Measurements from ENCODE around the gene PKHD1. TPM values are rescaled to one million over a fixed set of nuclear protein-coding genes. Genes with fewer than 3 reads are reported as not detected.

PKHD1 gene
- total RNA-seq, 4 donors from 2014 or later = 0.12 TPM; not detected in 3

DNA sequence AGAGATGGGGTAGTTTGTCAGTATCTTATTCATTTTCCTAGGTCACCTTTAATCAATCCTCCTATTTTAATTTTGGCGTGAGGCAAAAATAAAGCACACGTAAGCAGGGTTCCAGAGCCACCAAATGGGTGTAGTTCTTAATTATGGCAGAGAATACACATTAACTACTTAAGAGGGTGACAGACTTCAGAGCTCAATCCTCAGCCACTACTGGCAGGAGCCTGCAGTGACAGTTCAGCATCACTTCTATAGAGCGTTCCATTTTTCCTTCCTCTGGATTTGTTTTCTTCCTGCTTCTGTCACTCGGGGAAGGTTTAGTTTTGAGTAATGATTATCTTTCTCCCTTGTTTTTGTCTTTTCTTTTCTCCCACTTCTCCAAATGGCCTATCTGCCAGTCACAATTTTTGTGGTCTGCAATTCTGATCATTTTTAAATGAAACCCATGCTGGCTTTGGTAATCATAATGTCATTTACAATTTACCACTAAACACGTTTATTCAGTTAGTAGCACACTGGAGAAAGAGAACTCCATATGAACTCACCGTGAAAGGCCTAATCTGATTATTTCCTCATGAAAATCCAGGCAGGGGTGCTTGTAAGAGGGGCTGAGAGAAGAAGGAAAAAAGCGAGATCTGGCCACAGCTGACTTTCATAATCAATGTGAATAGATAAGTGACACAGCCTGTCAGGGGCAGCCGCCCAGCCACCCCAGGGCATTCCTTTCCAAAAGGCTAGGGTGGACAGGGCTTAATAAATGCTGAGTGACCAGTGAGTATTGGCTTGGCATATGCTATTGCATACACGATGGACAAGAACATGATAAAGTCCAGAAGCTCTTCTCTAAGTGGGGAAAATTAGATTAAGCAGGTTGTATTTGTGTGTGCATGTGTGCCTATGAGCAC is 412.1 kb downstream of the PKHD1 start:
- ATAC-seq (ENCODE audit: low FRiP score) = no peak
- DNase-seq (ENCODE audit: low spot score) = no peak
- TF ChIP-seq CTCF (IDR thresholded peaks at IDR 0.05) = no peak

- ATAC-seq (ENCODE audit: low FRiP score) (no peak), DNase-seq (ENCODE audit: low spot score) (no peak)
- TF ChIP-seq CTCF (IDR thresholded peaks at IDR 0.05) = no peak
Observed at GRCh38 chr6:51663525-51663924, 423.9 kb downstream of the PKHD1 start.

- DNase-seq (ENCODE audit: low spot score) (no peak), ATAC-seq (ENCODE audit: low FRiP score) (no peak)
- no peak for TF ChIP-seq CTCF (IDR thresholded peaks at IDR 0.05)
Observed at GRCh38 chr6:51660767-51661166, 426.6 kb downstream of the PKHD1 start.

DNA sequence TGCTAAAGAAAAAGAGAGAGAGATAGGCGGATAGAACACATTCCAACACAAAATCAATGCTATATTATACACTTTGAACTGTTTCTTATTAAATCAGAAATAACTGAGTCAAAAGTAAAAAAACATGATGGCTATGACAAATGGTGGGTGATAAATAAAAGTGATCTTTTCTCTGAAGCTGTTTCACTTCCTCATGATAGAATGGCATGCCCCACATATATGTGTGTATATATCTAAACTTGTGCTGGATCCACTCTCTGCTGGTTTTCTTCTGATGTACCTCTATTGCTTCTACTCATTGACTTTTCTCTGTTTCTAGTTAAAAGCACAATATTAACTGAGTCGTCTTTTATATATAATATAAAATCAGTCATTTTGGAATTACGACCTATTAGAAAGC is 429.9 kb downstream of the PKHD1 start:
- DNase-seq (ENCODE audit: low spot score) (no peak), ATAC-seq (ENCODE audit: low FRiP score) (no peak)
- TF ChIP-seq CTCF (IDR thresholded peaks at IDR 0.05) = no peak

DNA sequence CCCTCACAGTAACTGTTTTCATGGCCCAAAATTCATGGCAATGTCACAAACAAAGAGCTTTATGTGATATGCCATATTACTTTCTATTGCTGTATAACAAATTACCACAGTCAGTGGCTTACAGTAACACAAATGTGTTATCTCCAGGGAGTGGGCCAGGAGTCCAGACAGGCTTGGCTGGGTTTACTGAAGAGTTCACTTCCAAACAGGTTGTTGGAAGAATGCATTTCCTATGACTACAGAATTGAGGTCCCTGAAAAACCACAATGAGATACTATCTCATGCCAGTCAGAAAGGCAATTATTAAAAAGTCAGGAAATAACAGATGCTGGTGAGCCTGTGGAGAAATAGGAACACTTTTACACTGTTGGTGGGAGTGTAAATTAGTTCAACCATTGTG is 431.9 kb downstream of the PKHD1 start:
- ATAC-seq (ENCODE audit: low FRiP score) (no peak), DNase-seq (ENCODE audit: low spot score) (no peak)
- TF ChIP-seq CTCF (IDR thresholded peaks at IDR 0.05) = no peak

DNA sequence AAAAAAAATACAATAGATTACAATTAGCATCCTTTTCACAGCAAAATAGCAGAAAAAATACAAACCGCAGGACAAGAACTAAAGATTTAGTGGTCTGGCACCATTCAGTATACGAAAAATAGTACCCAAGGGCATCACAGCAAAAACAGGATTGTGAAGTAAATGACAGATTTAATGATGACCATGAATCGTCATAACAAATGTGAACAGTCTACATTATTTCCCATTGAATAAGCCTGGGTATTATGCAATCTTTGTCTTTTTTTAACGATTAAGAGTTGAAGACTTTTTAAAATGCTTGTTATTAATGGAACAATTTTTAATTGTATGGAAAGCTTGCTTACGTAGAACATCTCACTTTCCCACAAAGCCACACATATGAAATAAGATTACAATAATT is 432.8 kb downstream of the PKHD1 start:
- TF ChIP-seq CTCF (IDR thresholded peaks at IDR 0.05) = no peak
- no peak for DNase-seq (ENCODE audit: low spot score)
- no peak for ATAC-seq (ENCODE audit: low FRiP score)

Data from omental fat pad (tissue), 4 donors.